GM21723 (cell line): Measurements from ENCODE around the gene SOX18.

Experiments
- ATAC-seq: cut with Tn5 transposase; IDR thresholded peaks from one replicate; pipeline ENCODE4 v1.9.1; 2021; ENCODE audit warnings: mild to moderate bottlenecking, moderate library complexity; ENCODE audit not compliant: unreplicated experiment

The SOX18 gene

GRCh38 chr20:64053841-64054661, 4.6 kb upstream of the SOX18 start:
- no peak for ATAC-seq

GRCh38 chr20:64052987-64053840, 3.8 kb upstream of the SOX18 start:
- no peak for ATAC-seq

- ATAC-seq, result no peak
These were observed 2.9 kb upstream of the SOX18 start for GRCh38 chr20:64052326-64052722.

- no peak for ATAC-seq
These were observed 2.3 kb upstream of the SOX18 start for GRCh38 chr20:64051561-64052325.

- ATAC-seq, result no peak
These were observed 1.6 kb upstream of the SOX18 start for GRCh38 chr20:64051033-64051452.

GRCh38 chr20:64050261-64051032, 1.0 kb upstream of the SOX18 start:
- ATAC-seq, result no peak

GRCh38 chr20:64049878-64050260, 430 bp upstream of the SOX18 start:
- ATAC-seq, result no peak

- ATAC-seq, result no peak
These were observed 916 bp downstream of the SOX18 start for GRCh38 chr20:64048402-64049044.

GRCh38 chr20:64047968-64048401, 1.5 kb downstream of the SOX18 start:
- no peak for ATAC-seq

GRCh38 chr20:64047046-64047389, 2.4 kb downstream of the SOX18 start:
- no peak for ATAC-seq

- ATAC-seq, result no peak
These were observed 4.0 kb downstream of the SOX18 start for GRCh38 chr20:64045346-64046011.

- no peak for ATAC-seq
These were observed 4.8 kb downstream of the SOX18 start for GRCh38 chr20:64044484-64045247.

GRCh38 chr20:64043768-64044167, 5.7 kb downstream of the SOX18 start:
- ATAC-seq, result no peak

- ATAC-seq, result no peak
These were observed 7.2 kb downstream of the SOX18 start for GRCh38 chr20:64042054-64042781.

GRCh38 chr20:64041781-64042053, 7.7 kb downstream of the SOX18 start:
- ATAC-seq, result no peak

GRCh38 chr20:64041040-64041780, 8.2 kb downstream of the SOX18 start:
- ATAC-seq, result no peak

- no peak for ATAC-seq
These were observed 9.0 kb downstream of the SOX18 start for GRCh38 chr20:64040231-64041039.
